ENCODE data around the gene ZFYVE26.
"Not testable (repeated sequence)": the region's sequence is repeated elsewhere in the genome, so short reads cannot be mapped to it uniquely, and the experiment has no call there.

Gene ZFYVE26

DNA sequence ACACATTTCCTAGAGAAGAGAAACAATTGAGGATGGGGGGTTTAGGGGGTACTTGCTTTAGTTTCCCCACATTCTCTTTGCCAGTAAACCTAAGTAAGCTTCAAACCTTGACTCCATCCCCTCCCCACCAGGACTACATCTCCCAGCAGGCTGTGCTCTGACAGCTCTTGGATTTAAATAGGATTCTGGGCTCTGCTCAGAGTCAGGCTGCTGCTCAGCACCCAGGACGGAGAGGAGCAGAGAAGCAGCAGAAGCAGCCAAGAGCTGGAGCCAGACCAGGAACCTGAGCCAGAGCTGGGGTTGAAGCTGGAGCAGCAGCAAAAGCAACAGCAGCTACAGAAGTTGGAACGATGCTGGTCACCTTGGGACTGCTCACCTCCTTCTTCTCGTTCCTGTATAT, 94.1 kb downstream of the ZFYVE26 start:
- H3K27ac Mint-ChIP-seq, result no peak overlapping the region
- H3K4me1 Mint-ChIP-seq, result peaks cover 4 to 10% of the 10 kb centered on the region in 2 donors
- H3K9me3 Mint-ChIP-seq, result peaks cover 0 to 4% of the 10 kb centered on the region in 2 donors
- DNase-seq, result no peak
- no peaks in the 10 kb centered on the region for H3K36me3 Mint-ChIP-seq
- peak; percentile 33 to 47 for ATAC-seq (replicated peaks)
- peaks cover 43 to 49% of the 10 kb centered on the region in 2 donors for H3K27me3 Mint-ChIP-seq
- H3K4me3 Mint-ChIP-seq, result no peak overlapping the region

- H3K4me3 Mint-ChIP-seq, result no peak overlapping the region
- no peak overlapping the region for H3K27ac Mint-ChIP-seq
Observed at GRCh38 chr14:67721875-67722274, 94.5 kb downstream of the ZFYVE26 start.

DNA sequence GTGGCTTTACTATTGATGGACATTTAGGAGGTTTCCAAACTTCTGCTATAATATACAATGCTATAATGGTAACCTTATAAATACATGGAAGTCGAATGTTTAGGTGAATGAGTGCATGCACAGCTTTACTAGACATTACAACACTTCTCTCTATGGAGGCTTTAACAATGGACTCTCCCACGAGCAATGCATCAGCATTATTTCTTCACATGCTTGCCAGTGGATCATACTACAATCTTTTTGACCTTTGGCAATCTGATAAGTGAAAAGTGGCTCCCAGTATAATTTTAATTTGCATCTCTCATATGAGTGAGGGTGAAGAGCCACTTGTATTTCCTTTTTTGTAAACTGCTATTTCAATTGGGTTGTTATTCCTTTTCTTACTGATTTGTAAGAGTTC, 96.5 kb downstream of the ZFYVE26 start:
- DNase-seq, result no peak
- Mint-ChIP-seq H3K27ac (no peak overlapping the region), H3K36me3 (no peaks in the 10 kb centered on the region), H3K27me3 (peaks cover 31 to 35% of the 10 kb centered on the region in 2 donors), H3K9me3 (no peaks in the 10 kb centered on the region), H3K4me3 (no peak overlapping the region), H3K4me1 (peaks cover 4 to 10% of the 10 kb centered on the region in 2 donors)
- ATAC-seq (replicated peaks), result no peak

More at GRCh38 chr14:67721875-67722274, 94.5 kb downstream of the ZFYVE26 start:
- ATAC-seq (replicated peaks), result no peak
- Mint-ChIP-seq H3K36me3 (no peaks in the 10 kb centered on the region), H3K9me3 (peaks cover 0 to 2% of the 10 kb centered on the region in 2 donors), H3K27me3 (peaks cover 43 to 49% of the 10 kb centered on the region in 2 donors), H3K4me1 (peaks cover 4 to 10% of the 10 kb centered on the region in 2 donors)
- no peak for DNase-seq

DNA sequence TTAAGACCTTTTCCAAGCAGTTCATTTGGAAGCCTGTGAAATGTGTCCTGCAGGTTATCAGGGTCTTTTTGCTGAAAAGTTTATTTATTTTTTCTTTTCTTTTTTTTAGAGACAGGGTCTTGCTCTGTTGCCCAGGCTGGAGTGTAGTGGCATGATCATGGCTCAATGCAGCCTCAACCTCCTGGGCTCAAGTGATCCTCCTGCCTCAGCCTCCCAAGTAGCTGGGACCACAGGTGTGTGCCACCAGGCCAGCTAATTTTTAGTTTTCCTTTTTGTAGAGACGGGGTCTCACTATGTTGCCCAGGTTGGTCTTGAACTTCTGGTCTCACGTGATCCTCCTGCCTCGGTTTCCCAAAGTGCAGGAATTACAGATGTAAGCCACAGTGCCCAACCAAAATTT, 97.0 kb downstream of the ZFYVE26 start:
- H3K36me3 Mint-ChIP-seq; DNase-seq; H3K4me3 Mint-ChIP-seq; H3K9me3 Mint-ChIP-seq; H3K27ac Mint-ChIP-seq; ATAC-seq (replicated peaks): not testable (repeated sequence)
- H3K4me1 Mint-ChIP-seq, result peaks cover 4 to 10% of the 10 kb centered on the region in 2 donors
- peaks cover 30 to 31% of the 10 kb centered on the region in 2 donors for H3K27me3 Mint-ChIP-seq

GRCh38 chr14:67718265-67718664, 98.1 kb downstream of the ZFYVE26 start:
- Mint-ChIP-seq H3K4me3 (no peak overlapping the region), H3K27me3 (peaks cover 23 to 25% of the 10 kb centered on the region in 2 donors), H3K36me3 (no peaks in the 10 kb centered on the region), H3K9me3 (no peaks in the 10 kb centered on the region), H3K4me1 (peaks cover 4 to 10% of the 10 kb centered on the region in 2 donors), H3K27ac (no peak overlapping the region)
- DNase-seq (no peak), ATAC-seq (replicated peaks) (no peak)

- Mint-ChIP-seq H3K36me3 (no peaks in the 10 kb centered on the region), H3K4me3 (no peak overlapping the region), H3K9me3 (no peaks in the 10 kb centered on the region), H3K27me3 (peaks cover 13 to 14% of the 10 kb centered on the region in 2 donors), H3K4me1 (peaks cover 0 to under 1% of the 10 kb centered on the region in 2 donors), H3K27ac (no peak overlapping the region)
- DNase-seq (no peak), ATAC-seq (replicated peaks) (no peak)
Observed at GRCh38 chr14:67717048-67717447, 99.3 kb downstream of the ZFYVE26 start.

GRCh38 chr14:67710209-67710608, 106.2 kb downstream of the ZFYVE26 start:
- Mint-ChIP-seq H3K27me3 (no peaks in the 10 kb centered on the region), H3K9me3 (peaks cover 0 to 6% of the 10 kb centered on the region in 2 donors), H3K27ac (no peak overlapping the region), H3K4me1 (no peaks in the 10 kb centered on the region), H3K4me3 (no peak overlapping the region), H3K36me3 (no peaks in the 10 kb centered on the region)
- ATAC-seq (replicated peaks), result no peak
- no peak for DNase-seq

DNA sequence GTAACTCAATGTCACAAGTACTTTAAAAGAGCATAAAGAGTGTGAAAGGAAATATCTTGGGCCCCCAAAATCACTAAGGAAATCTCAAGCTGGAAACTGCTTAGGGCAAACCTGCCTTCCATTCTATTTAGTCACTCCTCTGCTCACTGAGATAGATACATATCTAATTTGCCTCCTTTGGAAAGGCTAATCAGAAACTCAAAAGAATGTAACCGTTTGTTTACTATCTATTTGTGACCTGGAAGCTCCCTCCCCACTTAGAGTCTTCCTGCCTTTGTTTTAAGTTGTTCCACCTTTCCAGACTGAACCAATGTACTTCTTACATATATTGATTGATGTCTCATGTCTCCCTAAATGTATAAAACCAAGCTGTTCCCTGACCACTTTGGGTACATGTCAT, 106.6 kb downstream of the ZFYVE26 start:
- not testable (repeated sequence) for H3K27ac Mint-ChIP-seq; DNase-seq; H3K27me3 Mint-ChIP-seq; H3K4me1 Mint-ChIP-seq; H3K9me3 Mint-ChIP-seq; ATAC-seq (replicated peaks); H3K4me3 Mint-ChIP-seq; H3K36me3 Mint-ChIP-seq

- not testable (repeated sequence) for H3K9me3 Mint-ChIP-seq; H3K27me3 Mint-ChIP-seq; H3K36me3 Mint-ChIP-seq; H3K4me1 Mint-ChIP-seq; H3K4me3 Mint-ChIP-seq; H3K27ac Mint-ChIP-seq; DNase-seq; ATAC-seq (replicated peaks)
Observed at GRCh38 chr14:67709346-67709745, 107.0 kb downstream of the ZFYVE26 start.

DNA sequence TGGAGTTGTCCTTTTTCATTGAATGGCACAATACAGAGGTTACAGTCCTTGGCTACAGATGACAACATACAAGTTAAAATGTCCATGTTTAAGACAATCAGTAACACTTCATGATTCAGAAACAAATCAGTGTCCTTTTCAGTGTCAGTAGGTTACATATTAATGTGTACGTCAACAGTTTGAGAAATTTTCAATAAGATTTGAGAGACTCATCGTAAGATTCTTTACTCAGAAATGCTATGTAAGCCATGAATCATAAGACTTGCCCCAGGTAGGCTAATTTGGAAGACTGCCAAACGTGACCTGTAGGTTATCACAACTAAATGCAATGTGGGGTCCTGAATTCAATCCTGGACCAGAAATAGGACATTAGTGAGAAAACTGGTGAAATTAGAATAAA, 111.2 kb downstream of the ZFYVE26 start:
- peaks cover 0 to 7% of the 10 kb centered on the region in 2 donors for H3K27me3 Mint-ChIP-seq
- H3K27ac Mint-ChIP-seq, result no peak overlapping the region
- H3K4me1 Mint-ChIP-seq, result peaks cover 4 to 7% of the 10 kb centered on the region in 2 donors
- no peaks in the 10 kb centered on the region for H3K36me3 Mint-ChIP-seq
- H3K4me3 Mint-ChIP-seq, result no peak overlapping the region
- no peak for DNase-seq
- ATAC-seq (replicated peaks), result no peak
- peaks cover 0 to 3% of the 10 kb centered on the region in 2 donors for H3K9me3 Mint-ChIP-seq

- Mint-ChIP-seq H3K36me3 (no peaks in the 10 kb centered on the region), H3K4me1 (peaks cover 4 to 7% of the 10 kb centered on the region in 2 donors), H3K27ac (no peak overlapping the region), H3K9me3 (no peaks in the 10 kb centered on the region), H3K4me3 (no peak overlapping the region), H3K27me3 (peaks cover 0 to 7% of the 10 kb centered on the region in 2 donors)
- peak; percentile 19 for DNase-seq
- ATAC-seq (replicated peaks), result peak; percentile 82 to 86
Observed at GRCh38 chr14:67704484-67705089, 111.8 kb downstream of the ZFYVE26 start.

- Mint-ChIP-seq H3K9me3 (no peaks in the 10 kb centered on the region), H3K36me3 (no peaks in the 10 kb centered on the region), H3K27ac (no peak overlapping the region), H3K27me3 (peaks cover 0 to 7% of the 10 kb centered on the region in 2 donors), H3K4me3 (no peak overlapping the region), H3K4me1 (peaks cover 4 to 7% of the 10 kb centered on the region in 2 donors)
- DNase-seq (no peak), ATAC-seq (replicated peaks) (no peak)
Observed at GRCh38 chr14:67703997-67704396, 112.4 kb downstream of the ZFYVE26 start.

GRCh38 chr14:67701492-67701891, 114.9 kb downstream of the ZFYVE26 start, which contains the start of gene RDH12:
Gene RDH12, plus strand, starts transcription at chr14:67701886. Its CDS starts 20,757 bp downstream, at chr14:67722643.
- H3K4me3 Mint-ChIP-seq; H3K27me3 Mint-ChIP-seq; DNase-seq; H3K36me3 Mint-ChIP-seq; ATAC-seq (replicated peaks); H3K4me1 Mint-ChIP-seq; H3K27ac Mint-ChIP-seq; H3K9me3 Mint-ChIP-seq: not testable (repeated sequence)

DNA sequence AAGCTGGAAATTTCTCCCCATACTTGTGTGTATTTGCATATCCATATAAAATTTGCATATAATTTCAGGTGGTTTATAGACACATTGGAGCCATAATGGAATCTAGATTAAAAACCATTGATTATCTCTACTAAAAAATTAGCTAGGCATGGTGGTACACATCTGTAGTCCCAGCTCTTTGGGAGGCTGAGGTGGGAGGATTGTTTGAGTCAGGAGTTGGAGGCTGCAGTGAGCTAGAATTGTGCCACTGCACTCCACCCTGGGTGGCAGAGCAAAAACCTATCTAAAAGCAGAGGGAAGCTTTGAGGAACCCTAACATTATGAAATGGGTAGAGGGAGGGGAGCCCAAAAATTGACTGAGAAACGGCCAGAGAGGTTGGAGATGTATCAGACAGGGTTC, 118.2 kb downstream of the ZFYVE26 start:
- no peaks in the 10 kb centered on the region for H3K9me3 Mint-ChIP-seq

GRCh38 chr14:67697006-67697405, 119.4 kb downstream of the ZFYVE26 start:
- H3K4me1 Mint-ChIP-seq, result peaks cover 6 to 16% of the 10 kb centered on the region in 2 donors
- H3K27me3 Mint-ChIP-seq, result no peaks in the 10 kb centered on the region
- DNase-seq (no peak), ATAC-seq (replicated peaks) (no peak)
- H3K27ac Mint-ChIP-seq, result no peak overlapping the region
- no peak overlapping the region for H3K4me3 Mint-ChIP-seq
- H3K9me3 Mint-ChIP-seq, result no peaks in the 10 kb centered on the region
- H3K36me3 Mint-ChIP-seq, result peaks cover 6 to 8% of the 10 kb centered on the region in 2 donors

More for the DNA sequence above, 118.2 kb downstream of the ZFYVE26 start:
- Mint-ChIP-seq H3K4me3 (no peak overlapping the region), H3K36me3 (peaks cover 2 to 4% of the 10 kb centered on the region in 2 donors), H3K27ac (no peak overlapping the region), H3K4me1 (peaks cover 3 to 16% of the 10 kb centered on the region in 2 donors), H3K27me3 (no peaks in the 10 kb centered on the region)
- ATAC-seq (replicated peaks), result no peak
- DNase-seq, result no peak

Data from stimulated activated naive B cell treated with anti-CD40 and anti-IgM and Interleukin-4, amounts not matched to agents 10 μg/mL and 1 μg/mL and 100 μg/mL, for 72 hours (primary cell).